GM12875 (cell line): Measurements from ENCODE around the gene PRKCB.

Experiments used
- H3K4me3 ChIP-seq: one replicate; pipeline ENCODE4 v1.5.1; 2011; ENCODE audit warnings: low read depth, low read length, control low read depth
- TF ChIP-seq, protein P1 (sequence below): IDR thresholded peaks from 2 replicates; pipeline ENCODE4 v1.5.1; 2011; ENCODE audit warnings: low read depth, mild to moderate bottlenecking, control low read depth, inconsistent platforms, low read length, moderate library complexity, borderline replicate concordance; ENCODE audit not compliant: insufficient read depth

The PRKCB gene

DNA sequence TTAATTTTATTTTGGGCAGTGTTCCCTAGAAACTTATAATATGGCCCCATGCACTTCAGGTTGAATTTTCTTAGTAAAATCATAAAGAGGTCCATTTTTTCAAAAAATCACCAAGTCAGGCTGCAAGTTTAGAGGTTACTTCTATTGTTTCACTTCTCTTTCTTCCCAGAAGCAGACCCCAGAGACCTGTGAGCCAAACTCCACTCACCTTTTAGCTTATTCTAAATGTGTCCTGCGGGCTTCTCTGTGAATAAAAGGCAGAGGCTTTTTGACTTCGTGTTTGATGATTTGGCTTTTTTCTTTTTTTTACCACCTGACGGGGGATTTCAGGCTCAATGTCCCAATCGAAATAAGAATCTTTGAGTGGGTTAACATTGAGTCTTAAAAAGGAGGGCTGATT lies 7.4 kb downstream of the PRKCB start:
- TF ChIP-seq, protein P1, sequence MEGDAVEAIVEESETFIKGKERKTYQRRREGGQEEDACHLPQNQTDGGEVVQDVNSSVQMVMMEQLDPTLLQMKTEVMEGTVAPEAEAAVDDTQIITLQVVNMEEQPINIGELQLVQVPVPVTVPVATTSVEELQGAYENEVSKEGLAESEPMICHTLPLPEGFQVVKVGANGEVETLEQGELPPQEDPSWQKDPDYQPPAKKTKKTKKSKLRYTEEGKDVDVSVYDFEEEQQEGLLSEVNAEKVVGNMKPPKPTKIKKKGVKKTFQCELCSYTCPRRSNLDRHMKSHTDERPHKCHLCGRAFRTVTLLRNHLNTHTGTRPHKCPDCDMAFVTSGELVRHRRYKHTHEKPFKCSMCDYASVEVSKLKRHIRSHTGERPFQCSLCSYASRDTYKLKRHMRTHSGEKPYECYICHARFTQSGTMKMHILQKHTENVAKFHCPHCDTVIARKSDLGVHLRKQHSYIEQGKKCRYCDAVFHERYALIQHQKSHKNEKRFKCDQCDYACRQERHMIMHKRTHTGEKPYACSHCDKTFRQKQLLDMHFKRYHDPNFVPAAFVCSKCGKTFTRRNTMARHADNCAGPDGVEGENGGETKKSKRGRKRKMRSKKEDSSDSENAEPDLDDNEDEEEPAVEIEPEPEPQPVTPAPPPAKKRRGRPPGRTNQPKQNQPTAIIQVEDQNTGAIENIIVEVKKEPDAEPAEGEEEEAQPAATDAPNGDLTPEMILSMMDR, result no peak
- no peak overlapping the region for H3K4me3 ChIP-seq

DNA sequence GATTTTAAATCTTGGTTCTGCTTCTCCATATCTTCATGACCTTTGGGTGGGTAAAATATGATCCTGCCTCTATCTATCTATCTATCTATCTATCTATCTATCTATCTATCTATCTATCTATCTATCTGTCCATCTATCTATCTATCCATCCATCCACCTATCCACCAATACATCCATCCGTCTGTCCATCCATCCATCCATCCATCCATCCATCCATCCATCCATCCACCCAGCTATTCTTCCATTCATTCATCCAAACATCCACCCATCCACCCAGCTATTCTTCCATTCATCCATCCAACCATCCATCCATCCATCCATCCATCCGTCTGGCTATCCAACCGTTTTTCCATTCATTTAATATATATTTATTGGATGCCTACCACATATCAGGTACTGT lies 11.5 kb downstream of the PRKCB start:
- TF ChIP-seq, protein P1, result no peak

DNA sequence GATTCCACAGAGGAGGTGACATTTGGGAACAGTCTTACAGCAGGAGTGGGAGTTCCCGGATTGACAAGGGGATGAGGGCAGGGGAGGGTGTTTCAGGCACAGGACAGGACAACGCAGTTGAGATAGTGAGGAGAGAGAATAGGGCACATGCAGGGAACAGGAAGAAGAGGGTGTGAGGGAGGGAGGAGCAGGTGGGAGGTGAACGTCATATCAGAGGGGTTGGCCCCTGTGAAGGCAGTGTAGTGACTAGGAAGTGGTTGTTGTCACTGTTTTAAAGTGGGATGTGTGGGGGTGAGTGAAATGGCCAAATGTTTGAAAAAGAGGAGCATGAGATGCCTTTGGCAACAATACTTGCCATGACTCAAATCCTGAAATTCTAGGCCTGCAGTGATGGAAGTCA lies 12.2 kb downstream of the PRKCB start:
- H3K4me3 ChIP-seq, result no peak overlapping the region
- TF ChIP-seq, protein P1, result no peak

More for the DNA sequence above, 11.5 kb downstream of the PRKCB start:
- H3K4me3 ChIP-seq, result no peak overlapping the region

DNA sequence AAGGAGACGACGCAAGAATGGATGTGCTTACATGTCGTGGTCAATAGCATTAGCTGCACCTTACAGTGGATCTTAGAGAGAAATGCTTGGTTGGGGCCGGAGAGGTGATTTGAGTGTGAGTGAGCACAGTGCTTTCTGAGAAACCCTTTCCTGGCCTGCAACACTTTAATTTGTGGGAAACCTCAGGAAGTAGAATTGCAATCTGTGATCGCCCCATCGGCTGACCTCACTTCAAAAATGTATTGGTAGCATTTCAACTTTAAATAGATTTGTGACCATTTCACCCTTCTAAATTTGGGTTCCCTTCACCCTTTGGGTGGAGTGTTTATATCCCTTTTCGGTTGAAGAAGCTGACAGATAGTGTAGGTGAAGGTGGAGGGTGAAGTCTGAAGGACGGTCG lies 13.2 kb downstream of the PRKCB start:
- no peak overlapping the region for H3K4me3 ChIP-seq
- TF ChIP-seq, protein P1, result no peak

DNA sequence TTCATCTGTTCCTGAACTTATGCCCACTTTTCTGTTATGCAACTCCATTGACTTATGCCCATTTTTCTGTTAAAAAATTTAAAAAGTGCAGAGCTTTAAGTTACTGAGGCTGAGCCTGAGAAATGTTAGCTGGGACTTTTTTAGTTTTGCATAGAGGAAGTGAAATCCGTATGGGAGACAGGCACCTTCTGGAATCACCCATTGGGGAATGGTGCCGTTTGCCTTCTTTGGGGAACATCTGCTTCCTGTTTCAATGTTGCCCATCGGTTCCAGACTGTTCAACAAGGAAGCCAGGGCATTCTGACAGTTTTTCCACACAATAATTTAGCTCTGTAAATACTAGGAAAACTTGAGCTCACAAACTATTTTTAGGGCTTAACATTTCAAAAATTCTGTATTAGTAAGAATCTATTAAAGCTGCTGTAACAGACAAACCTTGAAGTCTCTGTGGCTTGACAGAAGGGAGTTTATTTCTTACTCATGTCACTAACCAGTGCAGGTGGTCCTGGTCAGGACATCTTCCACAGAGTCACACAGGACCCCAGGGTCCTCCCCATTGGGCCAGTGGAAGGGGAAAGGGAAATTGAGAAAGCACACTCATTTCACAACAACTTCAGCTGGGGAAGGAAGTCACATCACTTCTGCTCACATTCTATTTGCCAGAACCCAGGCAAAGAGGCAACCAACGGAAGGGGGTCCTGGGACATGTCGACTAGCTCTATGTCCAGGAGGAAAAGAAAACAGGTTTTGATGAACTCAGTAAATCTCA lies 17.2 kb downstream of the PRKCB start:
- TF ChIP-seq, protein P1, result no peak
- no peak overlapping the region for H3K4me3 ChIP-seq

DNA sequence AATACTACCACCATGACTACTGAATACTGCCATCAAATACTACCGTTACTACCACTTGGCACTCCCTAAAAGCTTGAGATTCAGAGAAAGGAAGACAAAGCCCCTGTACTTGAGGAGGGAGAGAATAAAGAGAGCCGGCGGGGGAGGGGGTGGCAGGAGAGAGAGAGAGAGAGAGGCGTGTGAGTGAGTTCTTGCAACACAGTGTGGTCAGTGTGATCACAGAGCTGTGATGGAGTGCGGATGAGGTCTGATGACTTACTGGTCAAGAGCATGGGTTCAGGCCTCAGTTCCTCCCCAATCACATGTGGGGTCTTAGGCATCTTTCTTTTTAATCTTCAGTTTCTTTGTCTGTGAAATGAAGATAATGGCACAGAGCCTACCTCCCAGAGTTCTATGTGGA lies 19.2 kb downstream of the PRKCB start:
- H3K4me3 ChIP-seq, result no peak overlapping the region
- TF ChIP-seq, protein P1, result no peak

DNA sequence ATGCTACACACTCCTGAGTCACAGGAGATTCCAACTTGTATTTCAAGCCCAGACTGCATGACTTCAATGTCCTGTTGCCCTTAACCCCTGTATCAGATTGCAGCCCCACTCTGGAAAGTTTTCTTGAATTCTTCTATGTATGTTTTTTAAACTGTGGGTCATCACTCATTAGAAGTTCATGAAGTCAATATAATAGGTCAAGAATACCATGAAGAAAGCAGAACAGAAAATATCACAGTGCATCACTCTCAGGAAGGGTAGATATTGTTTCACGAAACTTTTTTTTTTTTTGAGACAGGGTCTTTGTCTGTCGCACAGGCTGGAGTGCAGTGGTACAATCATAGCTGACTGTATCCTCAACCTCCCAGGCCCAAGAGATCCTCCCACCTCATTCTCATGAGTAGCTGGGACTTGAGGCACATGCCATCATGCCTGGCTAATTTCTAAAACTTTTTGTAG lies 20.5 kb downstream of the PRKCB start:
- H3K4me3 ChIP-seq, result no peak overlapping the region
- TF ChIP-seq, protein P1, result no peak
